Measurements from ENCODE around the gene TRAPPC4. TPM values are rescaled to one million over a fixed set of nuclear protein-coding genes. Genes with fewer than 3 reads are reported as not detected.
"Not testable (repeated sequence)": the region's sequence is repeated elsewhere in the genome, so short reads cannot be mapped to it uniquely, and the experiment has no call there.

Gene TRAPPC4
- total RNA-seq = 10 to 100 TPM in 2 of 4 donors, 1 to 10 TPM in 2; 8.2 to 55.4 (median 28.6) TPM

- Histone ChIP-seq H3K9me3 (no peaks in the 10 kb centered on the region), H3K27me3 (no peaks in the 10 kb centered on the region), H3K4me3 (peak within 1 kb of the TSS; percentile 75 to 94), H3K36me3 (no peaks in the 10 kb centered on the region), H3K27ac (peak within 1 kb of the TSS; percentile 89 to 94), H3K4me1 (peaks cover 4 to 13% of the 10 kb centered on the region in 2 donors)
- intact Hi-C loops (cut with DNase I; ENCODE audit: low total_unique reads) = no loop called here
- peak; percentile 94 to 96 for DNase-seq
- TF ChIP-seq POLR2A (IDR thresholded peaks at IDR 0.05) = peak; percentile 64 to 67
- peak in 1 of 4 experiments; percentile 16 for TF ChIP-seq CTCF (IDR thresholded peaks at IDR 0.05)
Measured at GRCh38 chr11:119018074-119018938, at the start of gene TRAPPC4, which contains the start of gene RPS25. Gene TRAPPC4 (plus strand): TSS chr11:119018766. CDS start chr11:119018796, 30 bp downstream. Gene RPS25 (minus strand): TSS chr11:119018343. CDS start chr11:119018284, 59 bp downstream.

- H3K4me3 ChIP-seq; H3K27ac ChIP-seq; H3K36me3 ChIP-seq; H3K4me1 ChIP-seq; H3K27me3 ChIP-seq; DNase-seq; H3K9me3 ChIP-seq; intact Hi-C loops (cut with DNase I; ENCODE audit: low total_unique reads): not testable (repeated sequence)
Measured at GRCh38 chr11:118969508-118969907, 49.1 kb upstream of the TRAPPC4 start.

GRCh38 chr11:118971646-118972045, 46.9 kb upstream of the TRAPPC4 start, which contains the start of gene FOXR1:
Gene FOXR1 (plus strand): TSS chr11:118971761. CDS start chr11:118971932, 171 bp downstream.
- H3K36me3 ChIP-seq = no peaks in the 10 kb centered on the region
- intact Hi-C loops (cut with DNase I; ENCODE audit: low total_unique reads) = no loop called here
- no peak for TF ChIP-seq CTCF (IDR thresholded peaks at IDR 0.05)
- no peak for TF ChIP-seq POLR2A (IDR thresholded peaks at IDR 0.05)
- no peaks in the 10 kb centered on the region for H3K9me3 ChIP-seq
- no peak within 1 kb of the TSS for H3K27ac ChIP-seq
- no peaks in the 10 kb centered on the region for H3K4me1 ChIP-seq
- no peaks in the 10 kb centered on the region for H3K27me3 ChIP-seq
- H3K4me3 ChIP-seq = no peak within 1 kb of the TSS
- no peak for DNase-seq

GRCh38 chr11:118973985-118974384, 44.6 kb upstream of the TRAPPC4 start:
- no peak for DNase-seq
- TF ChIP-seq POLR2A (IDR thresholded peaks at IDR 0.05) (no peak), CTCF (IDR thresholded peaks at IDR 0.05) (no peak)
- no peaks in the 10 kb centered on the region for H3K4me1 ChIP-seq
- H3K27ac ChIP-seq = no peak overlapping the region
- H3K9me3 ChIP-seq = no peaks in the 10 kb centered on the region
- no peak overlapping the region for H3K4me3 ChIP-seq
- no peaks in the 10 kb centered on the region for H3K27me3 ChIP-seq
- intact Hi-C loops (cut with DNase I; ENCODE audit: low total_unique reads) = no loop called here
- H3K36me3 ChIP-seq = no peaks in the 10 kb centered on the region

GRCh38 chr11:118975771-118976709, 42.5 kb upstream of the TRAPPC4 start:
- intact Hi-C loops (cut with DNase I; ENCODE audit: low total_unique reads) = no loop called here
- no peak for TF ChIP-seq POLR2A (IDR thresholded peaks at IDR 0.05)
- TF ChIP-seq CTCF (IDR thresholded peaks at IDR 0.05) = no peak

More at GRCh38 chr11:118975771-118976709, 42.5 kb upstream of the TRAPPC4 start:
- Histone ChIP-seq H3K4me1 (no peaks in the 10 kb centered on the region), H3K4me3 (no peak overlapping the region), H3K27me3 (no peaks in the 10 kb centered on the region), H3K36me3 (no peaks in the 10 kb centered on the region), H3K9me3 (no peaks in the 10 kb centered on the region), H3K27ac (no peak overlapping the region)
- DNase-seq = peak in 1 of 2 donors; percentile 23
